ENCODE measurements around the gene SLC44A5. TPM values are rescaled to one million over a fixed set of nuclear protein-coding genes. Genes with fewer than 3 reads are reported as not detected.

The SLC44A5 gene
- total and polyA plus RNA-seq, 4 donors = 0.13 to 1.1 (median 0.22) TPM

DNA sequence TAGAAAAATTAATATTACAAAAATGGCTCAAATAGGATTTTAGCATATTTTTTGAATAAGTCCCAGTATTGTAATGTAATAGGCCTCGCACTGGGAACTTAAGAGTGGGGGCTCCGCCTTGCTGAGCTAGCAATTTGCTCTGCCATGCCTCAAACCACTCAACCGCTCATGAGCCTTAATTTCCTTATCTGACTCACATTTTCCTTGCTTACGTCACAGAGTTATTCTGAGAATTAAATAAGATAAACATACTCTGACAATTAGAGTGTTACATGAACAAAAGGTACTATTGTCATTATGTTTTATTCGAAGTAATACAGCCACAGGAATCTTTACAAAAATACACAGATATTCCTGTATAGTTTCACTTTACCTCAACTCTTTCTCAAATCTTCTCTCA, 108.1 kb downstream of the SLC44A5 start (continued):
- TF ChIP-seq TAF1 (conservative IDR thresholded peaks at IDR 0.05) (no peak), YY1 (IDR thresholded peaks at IDR 0.05) (no peak)

DNA sequence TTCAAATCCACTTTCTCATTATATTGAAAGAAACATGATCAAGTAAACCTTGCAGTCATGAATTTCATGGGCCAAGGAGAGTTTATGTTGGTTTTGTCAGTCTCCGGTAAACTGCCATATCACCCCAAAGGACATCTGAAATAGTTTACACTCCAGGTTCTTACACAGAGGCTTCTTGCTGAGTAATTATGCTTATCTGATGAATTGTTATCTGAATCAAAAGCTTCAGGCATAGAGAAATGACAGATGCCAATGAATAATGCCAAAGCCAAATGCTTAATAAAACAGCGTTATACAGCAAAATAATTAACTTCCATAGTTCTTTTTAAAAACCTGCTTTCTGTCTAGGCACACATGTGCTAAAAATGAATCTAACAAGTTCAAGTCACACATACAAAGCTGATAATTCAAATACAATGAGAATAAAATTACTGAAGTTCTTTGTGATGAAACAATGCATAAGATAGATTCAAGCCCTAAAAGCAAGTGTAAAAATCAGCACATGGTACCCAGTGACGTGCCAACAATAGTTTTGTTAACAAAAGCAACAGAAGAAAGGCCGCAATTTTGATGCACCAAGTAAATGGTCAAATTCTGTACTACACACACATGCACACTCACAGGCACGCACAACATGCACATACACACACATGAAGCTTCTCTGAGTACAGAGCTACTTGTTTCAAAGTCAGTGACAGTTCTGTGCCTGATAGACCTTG, 109.2 kb downstream of the SLC44A5 start:
- 85% methylated on average over 5 of the region's 5 CpGs for WGBS
- no peak overlapping the region for H3K27ac ChIP-seq (ENCODE audit: low read depth in 1 of 2, low read length in 2 of 2)
- no peaks in the 10 kb centered on the region for H3K9me3 ChIP-seq (ENCODE audit: control insufficient read depth in 4 of 4, low read length in 3 of 4)
- TF ChIP-seq JUND (IDR thresholded peaks at IDR 0.05) (no peak), HNF4G (IDR thresholded peaks at IDR 0.05) (no peak), SP1 (IDR thresholded peaks at IDR 0.05) (no peak), FOXA2 (IDR thresholded peaks at IDR 0.05) (no peak), YY1 (IDR thresholded peaks at IDR 0.05) (no peak), HNF4A (conservative IDR thresholded peaks at IDR 0.05) (no peak), NR2F2 (IDR thresholded peaks at IDR 0.05) (no peak), EGR1 (IDR thresholded peaks at IDR 0.05; ENCODE audit: low read depth in 2 of 2) (no peak), RXRA (IDR thresholded peaks at IDR 0.05) (no peak), RAD21 (IDR thresholded peaks at IDR 0.05) (no peak), FOXA1 (IDR thresholded peaks at IDR 0.05) (no peak), TAF1 (conservative IDR thresholded peaks at IDR 0.05) (no peak), GABPA (IDR thresholded peaks at IDR 0.05 in 1 of 2, conservative IDR thresholded peaks at IDR 0.05 in 1 of 2) (no peak)
- TF ChIP-seq, protein P1, sequence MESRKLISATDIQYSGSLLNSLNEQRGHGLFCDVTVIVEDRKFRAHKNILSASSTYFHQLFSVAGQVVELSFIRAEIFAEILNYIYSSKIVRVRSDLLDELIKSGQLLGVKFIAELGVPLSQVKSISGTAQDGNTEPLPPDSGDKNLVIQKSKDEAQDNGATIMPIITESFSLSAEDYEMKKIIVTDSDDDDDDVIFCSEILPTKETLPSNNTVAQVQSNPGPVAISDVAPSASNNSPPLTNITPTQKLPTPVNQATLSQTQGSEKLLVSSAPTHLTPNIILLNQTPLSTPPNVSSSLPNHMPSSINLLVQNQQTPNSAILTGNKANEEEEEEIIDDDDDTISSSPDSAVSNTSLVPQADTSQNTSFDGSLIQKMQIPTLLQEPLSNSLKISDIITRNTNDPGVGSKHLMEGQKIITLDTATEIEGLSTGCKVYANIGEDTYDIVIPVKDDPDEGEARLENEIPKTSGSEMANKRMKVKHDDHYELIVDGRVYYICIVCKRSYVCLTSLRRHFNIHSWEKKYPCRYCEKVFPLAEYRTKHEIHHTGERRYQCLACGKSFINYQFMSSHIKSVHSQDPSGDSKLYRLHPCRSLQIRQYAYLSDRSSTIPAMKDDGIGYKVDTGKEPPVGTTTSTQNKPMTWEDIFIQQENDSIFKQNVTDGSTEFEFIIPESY (IDR thresholded peaks at IDR 0.05) = no peak
- TF ChIP-seq, protein P2, sequence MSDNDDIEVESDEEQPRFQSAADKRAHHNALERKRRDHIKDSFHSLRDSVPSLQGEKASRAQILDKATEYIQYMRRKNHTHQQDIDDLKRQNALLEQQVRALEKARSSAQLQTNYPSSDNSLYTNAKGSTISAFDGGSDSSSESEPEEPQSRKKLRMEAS (IDR thresholded peaks at IDR 0.05) = no peak
- TF ChIP-seq, protein P3, sequence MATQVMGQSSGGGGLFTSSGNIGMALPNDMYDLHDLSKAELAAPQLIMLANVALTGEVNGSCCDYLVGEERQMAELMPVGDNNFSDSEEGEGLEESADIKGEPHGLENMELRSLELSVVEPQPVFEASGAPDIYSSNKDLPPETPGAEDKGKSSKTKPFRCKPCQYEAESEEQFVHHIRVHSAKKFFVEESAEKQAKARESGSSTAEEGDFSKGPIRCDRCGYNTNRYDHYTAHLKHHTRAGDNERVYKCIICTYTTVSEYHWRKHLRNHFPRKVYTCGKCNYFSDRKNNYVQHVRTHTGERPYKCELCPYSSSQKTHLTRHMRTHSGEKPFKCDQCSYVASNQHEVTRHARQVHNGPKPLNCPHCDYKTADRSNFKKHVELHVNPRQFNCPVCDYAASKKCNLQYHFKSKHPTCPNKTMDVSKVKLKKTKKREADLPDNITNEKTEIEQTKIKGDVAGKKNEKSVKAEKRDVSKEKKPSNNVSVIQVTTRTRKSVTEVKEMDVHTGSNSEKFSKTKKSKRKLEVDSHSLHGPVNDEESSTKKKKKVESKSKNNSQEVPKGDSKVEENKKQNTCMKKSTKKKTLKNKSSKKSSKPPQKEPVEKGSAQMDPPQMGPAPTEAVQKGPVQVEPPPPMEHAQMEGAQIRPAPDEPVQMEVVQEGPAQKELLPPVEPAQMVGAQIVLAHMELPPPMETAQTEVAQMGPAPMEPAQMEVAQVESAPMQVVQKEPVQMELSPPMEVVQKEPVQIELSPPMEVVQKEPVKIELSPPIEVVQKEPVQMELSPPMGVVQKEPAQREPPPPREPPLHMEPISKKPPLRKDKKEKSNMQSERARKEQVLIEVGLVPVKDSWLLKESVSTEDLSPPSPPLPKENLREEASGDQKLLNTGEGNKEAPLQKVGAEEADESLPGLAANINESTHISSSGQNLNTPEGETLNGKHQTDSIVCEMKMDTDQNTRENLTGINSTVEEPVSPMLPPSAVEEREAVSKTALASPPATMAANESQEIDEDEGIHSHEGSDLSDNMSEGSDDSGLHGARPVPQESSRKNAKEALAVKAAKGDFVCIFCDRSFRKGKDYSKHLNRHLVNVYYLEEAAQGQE (IDR thresholded peaks at IDR 0.05) = no peak
- TF ChIP-seq, protein P4, sequence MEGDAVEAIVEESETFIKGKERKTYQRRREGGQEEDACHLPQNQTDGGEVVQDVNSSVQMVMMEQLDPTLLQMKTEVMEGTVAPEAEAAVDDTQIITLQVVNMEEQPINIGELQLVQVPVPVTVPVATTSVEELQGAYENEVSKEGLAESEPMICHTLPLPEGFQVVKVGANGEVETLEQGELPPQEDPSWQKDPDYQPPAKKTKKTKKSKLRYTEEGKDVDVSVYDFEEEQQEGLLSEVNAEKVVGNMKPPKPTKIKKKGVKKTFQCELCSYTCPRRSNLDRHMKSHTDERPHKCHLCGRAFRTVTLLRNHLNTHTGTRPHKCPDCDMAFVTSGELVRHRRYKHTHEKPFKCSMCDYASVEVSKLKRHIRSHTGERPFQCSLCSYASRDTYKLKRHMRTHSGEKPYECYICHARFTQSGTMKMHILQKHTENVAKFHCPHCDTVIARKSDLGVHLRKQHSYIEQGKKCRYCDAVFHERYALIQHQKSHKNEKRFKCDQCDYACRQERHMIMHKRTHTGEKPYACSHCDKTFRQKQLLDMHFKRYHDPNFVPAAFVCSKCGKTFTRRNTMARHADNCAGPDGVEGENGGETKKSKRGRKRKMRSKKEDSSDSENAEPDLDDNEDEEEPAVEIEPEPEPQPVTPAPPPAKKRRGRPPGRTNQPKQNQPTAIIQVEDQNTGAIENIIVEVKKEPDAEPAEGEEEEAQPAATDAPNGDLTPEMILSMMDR (IDR thresholded peaks at IDR 0.05; ENCODE audit: low read depth, low read length, missing input control) = no peak
- TF ChIP-seq, protein P5, sequence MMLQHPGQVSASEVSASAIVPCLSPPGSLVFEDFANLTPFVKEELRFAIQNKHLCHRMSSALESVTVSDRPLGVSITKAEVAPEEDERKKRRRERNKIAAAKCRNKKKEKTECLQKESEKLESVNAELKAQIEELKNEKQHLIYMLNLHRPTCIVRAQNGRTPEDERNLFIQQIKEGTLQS (IDR thresholded peaks at IDR 0.05) = no peak
- DNase-seq (ENCODE audit: low spot score) = no peak
- H3K36me3 ChIP-seq (ENCODE audit: control insufficient read depth in 4 of 4, insufficient read depth in 3 of 4, low read depth in 1 of 4, low read length in 3 of 4) = no peaks in the 10 kb centered on the region
- H3K27me3 ChIP-seq (ENCODE audit: control insufficient read depth in 4 of 4, insufficient read depth in 4 of 4, low read length in 3 of 4) = no peaks in the 10 kb centered on the region
- H3K4me3 ChIP-seq (ENCODE audit: low read depth in 1 of 3, low read length in 3 of 3) = no peak overlapping the region
- no peaks in the 10 kb centered on the region for H3K4me1 ChIP-seq (ENCODE audit: control insufficient read depth in 4 of 4, insufficient read depth in 4 of 4, low read length in 3 of 4)
- H3K9ac ChIP-seq (ENCODE audit: low read depth in 1 of 2, low read length in 2 of 2) = no peak overlapping the region
